ENCODE data around the gene MIAT. TPM values are rescaled to one million over a fixed set of nuclear protein-coding genes. Genes with fewer than 3 reads are reported as not detected.
A peak's percentile ranks its signal among the peaks of the same experiment; 100 is the strongest.

Gene MIAT
- total RNA-seq, 1 donor, result 0.72 TPM

GRCh38 chr22:26711205-26711963, 54.0 kb downstream of the MIAT start:
- TF ChIP-seq CTCF (IDR thresholded peaks at IDR 0.05; ENCODE audit: insufficient read depth, low read length), result no peak
- no peak overlapping the region for H3K4me3 ChIP-seq (ENCODE audit: low read depth, low read length)
- no peak for DNase-seq (ENCODE audit: low read depth)

- DNase-seq (ENCODE audit: low read depth), result no peak
- TF ChIP-seq CTCF (IDR thresholded peaks at IDR 0.05; ENCODE audit: insufficient read depth, low read length), result no peak
- H3K4me3 ChIP-seq (ENCODE audit: low read depth, low read length), result no peak overlapping the region
These were observed 54.8 kb downstream of the MIAT start for GRCh38 chr22:26712158-26712557.

GRCh38 chr22:26713823-26714449, 56.5 kb downstream of the MIAT start:
- no peak for TF ChIP-seq CTCF (IDR thresholded peaks at IDR 0.05; ENCODE audit: insufficient read depth, low read length)
- H3K4me3 ChIP-seq (ENCODE audit: low read depth, low read length), result peak overlapping the region; percentile 38
- peak; percentile 79 for DNase-seq (ENCODE audit: low read depth)

- no peak for TF ChIP-seq CTCF (IDR thresholded peaks at IDR 0.05; ENCODE audit: insufficient read depth, low read length)
These were observed 57.6 kb downstream of the MIAT start for GRCh38 chr22:26714971-26715370.

GRCh38 chr22:26715392-26715936, 58.1 kb downstream of the MIAT start:
- no peak for TF ChIP-seq CTCF (IDR thresholded peaks at IDR 0.05; ENCODE audit: insufficient read depth, low read length)
- DNase-seq (ENCODE audit: low read depth), result no peak
- H3K4me3 ChIP-seq (ENCODE audit: low read depth, low read length), result no peak overlapping the region

More at GRCh38 chr22:26714971-26715370, 57.6 kb downstream of the MIAT start:
- no peak overlapping the region for H3K4me3 ChIP-seq (ENCODE audit: low read depth, low read length)
- DNase-seq (ENCODE audit: low read depth), result no peak

- TF ChIP-seq CTCF (IDR thresholded peaks at IDR 0.05; ENCODE audit: insufficient read depth, low read length), result no peak
- H3K4me3 ChIP-seq (ENCODE audit: low read depth, low read length), result no peak overlapping the region
- no peak for DNase-seq (ENCODE audit: low read depth)
These were observed 61.1 kb downstream of the MIAT start for GRCh38 chr22:26718488-26718887.
